ENCODE results near the gene OR2F1.

The OR2F1 gene

GRCh38 chr7:143979998-143980397 lies 25.4 kb downstream of the OR2F1 start:
- no peaks in the 10 kb centered on the region for H3K4me1 ChIP-seq (ENCODE audit: control insufficient read depth, insufficient read depth, low read length, poor library complexity, severe bottlenecking)

GRCh38 chr7:143980746-143981510 lies 26.3 kb downstream of the OR2F1 start:
- Histone ChIP-seq H3K36me3 (ENCODE audit: control insufficient read depth, insufficient read depth, low read length) (no peaks in the 10 kb centered on the region), H3K27ac (ENCODE audit: insufficient read depth, low read length, poor library complexity, severe bottlenecking) (no peak overlapping the region), H3K9me3 (ENCODE audit: control insufficient read depth, low read length) (no peaks in the 10 kb centered on the region), H3K4me3 (ENCODE audit: insufficient read depth, low read depth, low read length, poor library complexity, severe bottlenecking) (no peak overlapping the region), H3K4me1 (ENCODE audit: control insufficient read depth, insufficient read depth, low read length, poor library complexity, severe bottlenecking) (no peaks in the 10 kb centered on the region), H3K27me3 (replicated peaks; ENCODE audit: control insufficient read depth, insufficient read depth, low read length, poor library complexity, severe bottlenecking) (no peaks in the 10 kb centered on the region)
- DNase-seq: no peak

More at GRCh38 chr7:143979998-143980397, 25.4 kb downstream of the OR2F1 start:
- no peak overlapping the region for H3K27ac ChIP-seq (ENCODE audit: insufficient read depth, low read length, poor library complexity, severe bottlenecking)
- no peaks in the 10 kb centered on the region for H3K9me3 ChIP-seq (ENCODE audit: control insufficient read depth, low read length)
- no peak for DNase-seq
- no peaks in the 10 kb centered on the region for H3K36me3 ChIP-seq (ENCODE audit: control insufficient read depth, insufficient read depth, low read length)
- no peaks in the 10 kb centered on the region for H3K27me3 ChIP-seq (replicated peaks; ENCODE audit: control insufficient read depth, insufficient read depth, low read length, poor library complexity, severe bottlenecking)
- H3K4me3 ChIP-seq (ENCODE audit: insufficient read depth, low read depth, low read length, poor library complexity, severe bottlenecking): no peak overlapping the region

- Histone ChIP-seq H3K27me3 (replicated peaks; ENCODE audit: control insufficient read depth, insufficient read depth, low read length, poor library complexity, severe bottlenecking) (no peaks in the 10 kb centered on the region), H3K27ac (ENCODE audit: insufficient read depth, low read length, poor library complexity, severe bottlenecking) (no peak overlapping the region), H3K4me1 (ENCODE audit: control insufficient read depth, insufficient read depth, low read length, poor library complexity, severe bottlenecking) (no peaks in the 10 kb centered on the region), H3K9me3 (ENCODE audit: control insufficient read depth, low read length) (no peaks in the 10 kb centered on the region), H3K4me3 (ENCODE audit: insufficient read depth, low read depth, low read length, poor library complexity, severe bottlenecking) (no peak overlapping the region), H3K36me3 (ENCODE audit: control insufficient read depth, insufficient read depth, low read length) (no peaks in the 10 kb centered on the region)
- no peak for DNase-seq
Observed at GRCh38 chr7:143983960-143984359, 29.3 kb downstream of the OR2F1 start.

- DNase-seq: no peak
- Histone ChIP-seq H3K4me1 (ENCODE audit: control insufficient read depth, insufficient read depth, low read length, poor library complexity, severe bottlenecking) (no peaks in the 10 kb centered on the region), H3K4me3 (ENCODE audit: insufficient read depth, low read depth, low read length, poor library complexity, severe bottlenecking) (no peak overlapping the region), H3K27ac (ENCODE audit: insufficient read depth, low read length, poor library complexity, severe bottlenecking) (no peak overlapping the region), H3K36me3 (ENCODE audit: control insufficient read depth, insufficient read depth, low read length) (no peaks in the 10 kb centered on the region), H3K27me3 (replicated peaks; ENCODE audit: control insufficient read depth, insufficient read depth, low read length, poor library complexity, severe bottlenecking) (no peaks in the 10 kb centered on the region), H3K9me3 (ENCODE audit: control insufficient read depth, low read length) (no peaks in the 10 kb centered on the region)
Observed at GRCh38 chr7:143987513-143987912, 32.9 kb downstream of the OR2F1 start.

- H3K36me3 ChIP-seq (ENCODE audit: control insufficient read depth, insufficient read depth, low read length): no peaks in the 10 kb centered on the region
- no peak for DNase-seq
- no peaks in the 10 kb centered on the region for H3K9me3 ChIP-seq (ENCODE audit: control insufficient read depth, low read length)
- H3K27me3 ChIP-seq (replicated peaks; ENCODE audit: control insufficient read depth, insufficient read depth, low read length, poor library complexity, severe bottlenecking): no peaks in the 10 kb centered on the region
- H3K4me3 ChIP-seq (ENCODE audit: insufficient read depth, low read depth, low read length, poor library complexity, severe bottlenecking): no peak overlapping the region
- no peak overlapping the region for H3K27ac ChIP-seq (ENCODE audit: insufficient read depth, low read length, poor library complexity, severe bottlenecking)
- H3K4me1 ChIP-seq (ENCODE audit: control insufficient read depth, insufficient read depth, low read length, poor library complexity, severe bottlenecking): no peaks in the 10 kb centered on the region
Observed at GRCh38 chr7:143988976-143989745, 34.5 kb downstream of the OR2F1 start.

GRCh38 chr7:143992670-143993069 lies 38.0 kb downstream of the OR2F1 start:
- Histone ChIP-seq H3K27ac (ENCODE audit: insufficient read depth, low read length, poor library complexity, severe bottlenecking) (no peak overlapping the region), H3K9me3 (ENCODE audit: control insufficient read depth, low read length) (no peaks in the 10 kb centered on the region), H3K36me3 (ENCODE audit: control insufficient read depth, insufficient read depth, low read length) (no peaks in the 10 kb centered on the region), H3K4me3 (ENCODE audit: insufficient read depth, low read depth, low read length, poor library complexity, severe bottlenecking) (no peak overlapping the region), H3K4me1 (ENCODE audit: control insufficient read depth, insufficient read depth, low read length, poor library complexity, severe bottlenecking) (no peaks in the 10 kb centered on the region), H3K27me3 (replicated peaks; ENCODE audit: control insufficient read depth, insufficient read depth, low read length, poor library complexity, severe bottlenecking) (no peaks in the 10 kb centered on the region)
- DNase-seq: no peak

GRCh38 chr7:143993924-143994323 lies 39.3 kb downstream of the OR2F1 start:
- Histone ChIP-seq H3K27me3 (replicated peaks; ENCODE audit: control insufficient read depth, insufficient read depth, low read length, poor library complexity, severe bottlenecking) (no peaks in the 10 kb centered on the region), H3K9me3 (ENCODE audit: control insufficient read depth, low read length) (no peaks in the 10 kb centered on the region), H3K27ac (ENCODE audit: insufficient read depth, low read length, poor library complexity, severe bottlenecking) (no peak overlapping the region), H3K4me1 (ENCODE audit: control insufficient read depth, insufficient read depth, low read length, poor library complexity, severe bottlenecking) (no peaks in the 10 kb centered on the region), H3K4me3 (ENCODE audit: insufficient read depth, low read depth, low read length, poor library complexity, severe bottlenecking) (no peak overlapping the region), H3K36me3 (ENCODE audit: control insufficient read depth, insufficient read depth, low read length) (no peaks in the 10 kb centered on the region)
- no peak for DNase-seq

GRCh38 chr7:144000020-144000419 lies 45.4 kb downstream of the OR2F1 start, which contains the start of gene OR6B1:
Gene OR6B1, plus strand, starts transcription at chr7:144000320. Its CDS starts 3,677 bp downstream, at chr7:144003997.
- Histone ChIP-seq H3K9me3 (ENCODE audit: control insufficient read depth, low read length) (no peaks in the 10 kb centered on the region), H3K27me3 (replicated peaks; ENCODE audit: control insufficient read depth, insufficient read depth, low read length, poor library complexity, severe bottlenecking) (no peaks in the 10 kb centered on the region), H3K4me3 (ENCODE audit: insufficient read depth, low read depth, low read length, poor library complexity, severe bottlenecking) (no peak within 1 kb of the TSS), H3K36me3 (ENCODE audit: control insufficient read depth, insufficient read depth, low read length) (no peaks in the 10 kb centered on the region), H3K4me1 (ENCODE audit: control insufficient read depth, insufficient read depth, low read length, poor library complexity, severe bottlenecking) (no peaks in the 10 kb centered on the region), H3K27ac (ENCODE audit: insufficient read depth, low read length, poor library complexity, severe bottlenecking) (no peak within 1 kb of the TSS)
- DNase-seq: no peak

- Histone ChIP-seq H3K4me3 (ENCODE audit: insufficient read depth, low read depth, low read length, poor library complexity, severe bottlenecking) (no peak overlapping the region), H3K4me1 (ENCODE audit: control insufficient read depth, insufficient read depth, low read length, poor library complexity, severe bottlenecking) (no peaks in the 10 kb centered on the region), H3K36me3 (ENCODE audit: control insufficient read depth, insufficient read depth, low read length) (no peaks in the 10 kb centered on the region), H3K27ac (ENCODE audit: insufficient read depth, low read length, poor library complexity, severe bottlenecking) (no peak overlapping the region), H3K27me3 (replicated peaks; ENCODE audit: control insufficient read depth, insufficient read depth, low read length, poor library complexity, severe bottlenecking) (no peaks in the 10 kb centered on the region), H3K9me3 (ENCODE audit: control insufficient read depth, low read length) (no peaks in the 10 kb centered on the region)
- DNase-seq: no peak
Observed at GRCh38 chr7:144001543-144001942, 46.9 kb downstream of the OR2F1 start.

- Histone ChIP-seq H3K4me3 (ENCODE audit: insufficient read depth, low read depth, low read length, poor library complexity, severe bottlenecking) (no peak overlapping the region), H3K27me3 (replicated peaks; ENCODE audit: control insufficient read depth, insufficient read depth, low read length, poor library complexity, severe bottlenecking) (no peaks in the 10 kb centered on the region), H3K9me3 (ENCODE audit: control insufficient read depth, low read length) (no peaks in the 10 kb centered on the region), H3K36me3 (ENCODE audit: control insufficient read depth, insufficient read depth, low read length) (no peaks in the 10 kb centered on the region), H3K4me1 (ENCODE audit: control insufficient read depth, insufficient read depth, low read length, poor library complexity, severe bottlenecking) (no peaks in the 10 kb centered on the region), H3K27ac (ENCODE audit: insufficient read depth, low read length, poor library complexity, severe bottlenecking) (no peak overlapping the region)
- no peak for DNase-seq
Observed at GRCh38 chr7:144004703-144005102, 50.1 kb downstream of the OR2F1 start.
